Smooth muscle cell of the pulmonary artery (primary cell): Measurements from ENCODE around the gene FAM236B. TPM values are rescaled to one million over a fixed set of nuclear protein-coding genes. Genes with fewer than 3 reads are reported as not detected.

ENCODE experiments used
- total RNA-seq: library from RNA; depleted of rRNA; stranded (reverse); fragments of >200 nt; gene quantifications from 2 replicates; pipeline ENCODE4 v1.2.3, GENCODE V29; 2014

FAM236B gene
- total RNA-seq, result not detected in 2 replicates

GRCh38 chrX:72782560-72782959, at the start of gene FAM236B:
Gene FAM236B (minus strand): TSS chrX:72782660. CDS start chrX:72782560, 100 bp downstream.

GRCh38 chrX:72808110-72808509, 25.6 kb upstream of the FAM236B start, which contains the start of gene FAM236D:
Gene FAM236D (minus strand): TSS chrX:72808210. CDS start chrX:72808110, 100 bp downstream.

GRCh38 chrX:72776653-72777466, 5.6 kb downstream of the FAM236B start, which contains the start of gene DMRTC1B:
Gene DMRTC1B (plus strand): TSS chrX:72776890. CDS start chrX:72845136, 68,246 bp downstream.

Other genes starting within 250 kb of the FAM236B start
- 25.7 and 31.3 TPM in 2 replicates for gene HDAC8, start 209.8 kb downstream of the FAM236B start, total RNA-seq
- 9.3 and 17.1 TPM in 2 replicates for gene PHKA1, start 68.4 kb downstream of the FAM236B start, total RNA-seq
- not detected in 2 replicates for gene DMRTC1B, start 5.8 kb downstream of the FAM236B start, total RNA-seq
- gene FAM236D, start 25.6 kb upstream of the FAM236B start, total RNA-seq, result not detected in 2 replicates
- not detected in 2 replicates for gene FAM236C, start 130.0 kb upstream of the FAM236B start, total RNA-seq
- not detected in 2 replicates for gene FAM236A, start 155.5 kb upstream of the FAM236B start, total RNA-seq
- gene DMRTC1, start 161.2 kb upstream of the FAM236B start, total RNA-seq, result not detected in 2 replicates
- gene PABPC1L2B, start 220.3 kb upstream of the FAM236B start, total RNA-seq, result not detected in 2 replicates